ENCODE data around the gene CLPSL1. TPM values are rescaled to one million over a fixed set of nuclear protein-coding genes. Genes with fewer than 3 reads are reported as not detected.

The CLPSL1 gene
- total and polyA plus RNA-seq, 7 donors = not detected

DNA sequence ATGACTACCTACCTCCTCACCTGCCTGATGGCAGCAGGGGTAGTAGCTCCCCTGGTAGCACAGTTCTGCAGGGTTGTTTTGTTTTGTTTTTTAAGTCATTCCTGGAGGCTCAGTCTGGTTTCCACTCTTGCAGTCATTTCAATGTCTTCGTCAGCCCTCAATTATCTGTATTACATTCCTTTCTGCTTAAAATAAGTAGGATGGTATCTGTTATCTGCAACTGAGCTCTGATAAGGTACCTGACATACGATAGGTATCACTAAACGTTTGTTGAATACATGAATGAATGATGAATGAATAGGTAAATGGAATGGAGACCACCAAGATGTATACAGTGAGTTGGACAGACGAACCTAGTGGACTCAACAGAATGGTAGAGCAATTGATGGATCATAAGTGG is 11.6 kb upstream of the CLPSL1 start:
- no peaks in the 10 kb centered on the region for H3K36me3 ChIP-seq
- H3K27ac ChIP-seq = no peak overlapping the region
- no peaks in the 10 kb centered on the region for H3K9me3 ChIP-seq
- H3K4me3 ChIP-seq = no peak overlapping the region
- DNase-seq = no peak
- H3K27me3 ChIP-seq = peaks cover 0 to 18% (median 6%) of the 10 kb centered on the region in 3 donors
- no peaks in the 10 kb centered on the region for H3K4me1 ChIP-seq
- TF ChIP-seq POLR2AphosphoS5 (IDR thresholded peaks at IDR 0.05) = no peak
- intact Hi-C loops (cut with DNase I) = no loop called here
- 82 to 90% methylated on average over 4 of the region's 4 CpGs for WGBS, 2 donors

DNA sequence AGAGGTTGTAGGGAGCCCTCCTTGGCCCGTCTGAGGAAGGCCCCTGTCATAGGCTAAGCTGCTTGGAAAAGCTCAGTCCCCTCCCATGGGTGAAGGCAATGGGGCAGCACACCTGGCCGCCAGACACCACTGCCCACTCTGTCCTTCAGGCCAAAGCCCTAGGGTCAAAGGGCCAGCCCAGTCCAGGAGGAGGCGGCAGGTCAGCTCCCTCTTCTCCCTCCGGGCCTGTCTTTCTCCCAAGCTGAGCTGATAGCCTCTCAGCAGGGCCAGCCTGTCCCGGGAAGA is 9.5 kb upstream of the CLPSL1 start:
- TF ChIP-seq POLR2AphosphoS5 (IDR thresholded peaks at IDR 0.05) = no peak
- TF ChIP-seq, protein P1, sequence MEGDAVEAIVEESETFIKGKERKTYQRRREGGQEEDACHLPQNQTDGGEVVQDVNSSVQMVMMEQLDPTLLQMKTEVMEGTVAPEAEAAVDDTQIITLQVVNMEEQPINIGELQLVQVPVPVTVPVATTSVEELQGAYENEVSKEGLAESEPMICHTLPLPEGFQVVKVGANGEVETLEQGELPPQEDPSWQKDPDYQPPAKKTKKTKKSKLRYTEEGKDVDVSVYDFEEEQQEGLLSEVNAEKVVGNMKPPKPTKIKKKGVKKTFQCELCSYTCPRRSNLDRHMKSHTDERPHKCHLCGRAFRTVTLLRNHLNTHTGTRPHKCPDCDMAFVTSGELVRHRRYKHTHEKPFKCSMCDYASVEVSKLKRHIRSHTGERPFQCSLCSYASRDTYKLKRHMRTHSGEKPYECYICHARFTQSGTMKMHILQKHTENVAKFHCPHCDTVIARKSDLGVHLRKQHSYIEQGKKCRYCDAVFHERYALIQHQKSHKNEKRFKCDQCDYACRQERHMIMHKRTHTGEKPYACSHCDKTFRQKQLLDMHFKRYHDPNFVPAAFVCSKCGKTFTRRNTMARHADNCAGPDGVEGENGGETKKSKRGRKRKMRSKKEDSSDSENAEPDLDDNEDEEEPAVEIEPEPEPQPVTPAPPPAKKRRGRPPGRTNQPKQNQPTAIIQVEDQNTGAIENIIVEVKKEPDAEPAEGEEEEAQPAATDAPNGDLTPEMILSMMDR (IDR thresholded peaks at IDR 0.05) = no peak
- TF ChIP-seq EP300 (IDR thresholded peaks at IDR 0.05) = no peak
- TF ChIP-seq POLR2A (IDR thresholded peaks at IDR 0.05) = no peak
- H3K4me3 ChIP-seq = no peak overlapping the region
- intact Hi-C loops (cut with DNase I) = no loop called here
- no peaks in the 10 kb centered on the region for H3K36me3 ChIP-seq
- 67 to 80% methylated on average over 5 of the region's 5 CpGs for WGBS, 2 donors
- H3K9me3 ChIP-seq = no peaks in the 10 kb centered on the region
- DNase-seq = no peak
- peaks cover 4 to 26% (median 6%) of the 10 kb centered on the region in 3 donors for H3K27me3 ChIP-seq
- H3K27ac ChIP-seq = no peak overlapping the region
- peaks cover 0 to 5% (median under 1%) of the 10 kb centered on the region in 4 donors for H3K4me1 ChIP-seq

DNA sequence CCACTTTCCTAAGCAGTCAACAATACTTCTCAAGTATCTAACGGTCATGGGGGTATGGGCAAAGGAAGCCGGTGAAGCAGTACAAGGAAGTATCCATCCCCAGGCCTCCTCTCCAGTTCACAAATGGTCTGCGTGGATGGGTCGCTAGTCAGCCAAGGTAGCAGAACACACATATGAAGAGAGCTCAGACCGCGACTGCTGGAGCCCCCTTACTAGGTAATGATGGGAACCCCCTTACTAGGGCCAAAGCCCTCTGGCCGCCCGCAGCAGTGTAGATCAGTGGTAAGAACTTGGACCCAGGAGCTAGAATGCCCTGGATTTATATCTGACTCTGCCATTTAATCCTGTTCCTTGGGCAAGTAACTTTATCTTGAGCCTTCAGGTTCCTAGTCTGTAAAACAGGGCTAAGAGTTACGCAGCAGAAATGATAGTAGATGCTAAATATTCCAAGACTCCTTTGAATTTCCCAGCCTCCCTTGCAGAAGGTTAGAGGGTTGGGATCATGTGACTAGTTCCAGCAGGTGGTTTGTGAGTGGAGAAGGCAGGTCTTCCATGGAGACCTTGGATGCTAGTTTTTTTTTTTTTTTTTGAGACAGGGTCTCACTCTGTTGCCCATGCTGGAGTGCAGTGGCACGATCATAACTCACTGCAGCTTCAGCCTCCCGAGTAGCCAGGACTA is 6.6 kb upstream of the CLPSL1 start:
- no peaks in the 10 kb centered on the region for H3K36me3 ChIP-seq
- DNase-seq = no peak
- no peak overlapping the region for H3K4me3 ChIP-seq
- no peaks in the 10 kb centered on the region for H3K9me3 ChIP-seq
- H3K4me1 ChIP-seq = peaks cover 0 to 12% (median 6%) of the 10 kb centered on the region in 4 donors
- intact Hi-C loops (cut with DNase I) = no loop called here
- H3K27me3 ChIP-seq = peaks cover 14 to 47% (median 14%) of the 10 kb centered on the region in 3 donors
- TF ChIP-seq POLR2AphosphoS5 (IDR thresholded peaks at IDR 0.05) = no peak
- TF ChIP-seq POLR2A (IDR thresholded peaks at IDR 0.05) = no peak
- no peak for TF ChIP-seq EP300 (IDR thresholded peaks at IDR 0.05)
- TF ChIP-seq, protein P1 (IDR thresholded peaks at IDR 0.05) = no peak
- H3K27ac ChIP-seq = no peak overlapping the region
- WGBS, 2 donors = 84 to 91% methylated on average over 11 of the region's 11 CpGs

DNA sequence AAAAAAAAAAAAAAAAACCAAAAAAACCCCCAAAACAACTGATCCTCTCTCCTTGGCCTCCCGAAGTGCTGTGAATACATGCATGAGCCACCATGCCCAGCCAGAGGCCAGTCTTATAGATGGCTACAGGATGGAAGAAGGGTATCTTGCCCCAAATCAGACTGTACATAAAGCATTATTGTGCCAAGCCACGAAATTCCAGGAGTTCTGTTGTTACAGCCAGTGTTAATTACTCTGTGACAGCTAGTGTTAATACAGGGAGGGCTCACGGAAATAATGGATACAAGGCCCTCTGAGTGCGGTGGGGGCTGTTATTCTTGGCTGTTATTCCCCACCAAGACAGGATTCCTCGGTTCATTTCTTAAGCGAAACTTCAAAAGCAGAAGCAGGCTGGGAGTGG is 5.8 kb upstream of the CLPSL1 start:
- DNase-seq = no peak
- Histone ChIP-seq H3K9me3 (no peaks in the 10 kb centered on the region), H3K36me3 (no peaks in the 10 kb centered on the region), H3K4me1 (peaks cover 0 to 12% (median 6%) of the 10 kb centered on the region in 4 donors), H3K27ac (no peak overlapping the region), H3K4me3 (no peak overlapping the region), H3K27me3 (peaks cover 14 to 47% (median 14%) of the 10 kb centered on the region in 3 donors)
- intact Hi-C loops (cut with DNase I) = no loop called here
- 78 to 84% methylated on average over 6 of the region's 6 CpGs for WGBS, 2 donors
- no peak for TF ChIP-seq POLR2AphosphoS5 (IDR thresholded peaks at IDR 0.05)
- no peak for TF ChIP-seq POLR2A (IDR thresholded peaks at IDR 0.05)
- TF ChIP-seq, protein P1 (IDR thresholded peaks at IDR 0.05) = no peak
- TF ChIP-seq EP300 (IDR thresholded peaks at IDR 0.05) = no peak

DNA sequence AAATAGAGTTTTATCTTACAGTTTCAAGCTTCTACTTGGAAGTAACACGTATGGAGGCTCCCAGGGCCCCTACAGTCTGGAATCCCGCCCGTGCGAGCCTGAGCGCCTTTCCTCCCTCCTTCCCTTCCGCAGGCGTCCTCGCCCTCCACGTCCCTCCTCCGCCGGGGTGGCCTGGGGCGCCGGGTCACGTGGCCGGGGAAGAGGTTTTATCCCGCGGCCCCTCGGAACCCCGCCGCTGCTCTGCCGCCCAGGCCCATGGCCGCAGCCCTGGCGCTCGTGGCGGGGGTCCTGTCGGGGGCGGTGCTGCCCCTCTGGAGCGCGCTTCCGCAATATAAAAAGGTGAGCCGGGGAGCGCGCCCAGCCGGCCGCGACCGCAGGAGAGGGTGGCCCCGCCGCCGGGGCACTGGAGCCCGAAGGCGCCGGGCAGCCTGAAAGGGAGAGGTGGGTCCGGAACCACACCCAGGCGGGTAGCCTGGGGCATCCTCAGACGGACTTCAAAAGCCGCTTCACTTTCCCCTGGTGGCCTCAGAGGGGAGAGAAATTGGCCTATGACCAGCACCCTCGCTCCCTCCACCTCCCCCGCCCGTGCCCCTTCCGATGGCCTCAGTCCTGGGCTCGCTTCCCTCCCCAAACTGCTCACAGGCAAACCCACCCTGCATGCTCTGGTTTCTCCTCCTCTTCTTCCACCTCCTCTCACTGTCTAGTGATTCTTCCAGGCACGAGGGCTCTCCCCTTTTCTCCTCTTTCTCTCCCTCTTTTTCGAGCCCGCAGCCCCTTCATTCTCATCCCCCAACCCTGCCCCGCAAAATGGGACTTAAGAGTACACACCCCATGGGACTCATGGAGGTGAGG is 4.2 kb upstream of the CLPSL1 start, which contains the start of gene CLPSL2:
Gene CLPSL2, plus strand, starts transcription at position 235 of the 852 bp plus-strand sequence. Its CDS starts 21 bp downstream, at position 256.
- intact Hi-C loops (cut with DNase I) = no loop called here
- H3K36me3 ChIP-seq = no peaks in the 10 kb centered on the region
- peaks cover 0 to 12% (median 6%) of the 10 kb centered on the region in 4 donors for H3K4me1 ChIP-seq
- H3K9me3 ChIP-seq = no peaks in the 10 kb centered on the region
- TF ChIP-seq, protein P1 (IDR thresholded peaks at IDR 0.05) = no peak
- no peak for TF ChIP-seq POLR2A (IDR thresholded peaks at IDR 0.05)
- TF ChIP-seq EP300 (IDR thresholded peaks at IDR 0.05) = no peak
- no peak for TF ChIP-seq POLR2AphosphoS5 (IDR thresholded peaks at IDR 0.05)
- WGBS, 2 donors = 3 to 4% methylated on average over 56 of the region's 56 CpGs
- peak within 1 kb of the TSS in 3 of 4 donors; percentile 24 to 45 (median 45) for H3K4me3 ChIP-seq
- H3K27me3 ChIP-seq = peaks cover 14 to 52% (median 19%) of the 10 kb centered on the region in 3 donors
- no peak within 1 kb of the TSS for H3K27ac ChIP-seq
- DNase-seq = no peak

All from sigmoid colon (tissue), 7 donors.